Measurements from ENCODE around the gene MAP7D1. TPM values are rescaled to one million over a fixed set of nuclear protein-coding genes. Genes with fewer than 3 reads are reported as not detected.

MAP7D1 gene
- total and polyA plus RNA-seq, 2 of the 13 experiments (the other 11 are each of a cell fraction or from before 2014, with no cell fraction given), result 5.6 to 7.2 TPM

- TF ChIP-seq, protein P1, sequence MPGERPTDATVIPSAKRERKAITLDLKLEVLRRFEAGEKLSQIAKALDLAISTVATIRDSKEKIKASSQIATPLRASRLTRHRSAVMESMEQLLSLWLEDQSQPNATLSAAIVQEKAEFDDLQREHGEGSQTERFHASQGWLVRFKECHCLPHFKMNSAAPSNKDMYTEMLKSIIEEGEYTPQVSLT (CRISPR knock-in tag; IDR thresholded peaks at IDR 0.05; ENCODE audit: borderline replicate concordance, low read depth), result no peak
- TF ChIP-seq, protein P2, sequence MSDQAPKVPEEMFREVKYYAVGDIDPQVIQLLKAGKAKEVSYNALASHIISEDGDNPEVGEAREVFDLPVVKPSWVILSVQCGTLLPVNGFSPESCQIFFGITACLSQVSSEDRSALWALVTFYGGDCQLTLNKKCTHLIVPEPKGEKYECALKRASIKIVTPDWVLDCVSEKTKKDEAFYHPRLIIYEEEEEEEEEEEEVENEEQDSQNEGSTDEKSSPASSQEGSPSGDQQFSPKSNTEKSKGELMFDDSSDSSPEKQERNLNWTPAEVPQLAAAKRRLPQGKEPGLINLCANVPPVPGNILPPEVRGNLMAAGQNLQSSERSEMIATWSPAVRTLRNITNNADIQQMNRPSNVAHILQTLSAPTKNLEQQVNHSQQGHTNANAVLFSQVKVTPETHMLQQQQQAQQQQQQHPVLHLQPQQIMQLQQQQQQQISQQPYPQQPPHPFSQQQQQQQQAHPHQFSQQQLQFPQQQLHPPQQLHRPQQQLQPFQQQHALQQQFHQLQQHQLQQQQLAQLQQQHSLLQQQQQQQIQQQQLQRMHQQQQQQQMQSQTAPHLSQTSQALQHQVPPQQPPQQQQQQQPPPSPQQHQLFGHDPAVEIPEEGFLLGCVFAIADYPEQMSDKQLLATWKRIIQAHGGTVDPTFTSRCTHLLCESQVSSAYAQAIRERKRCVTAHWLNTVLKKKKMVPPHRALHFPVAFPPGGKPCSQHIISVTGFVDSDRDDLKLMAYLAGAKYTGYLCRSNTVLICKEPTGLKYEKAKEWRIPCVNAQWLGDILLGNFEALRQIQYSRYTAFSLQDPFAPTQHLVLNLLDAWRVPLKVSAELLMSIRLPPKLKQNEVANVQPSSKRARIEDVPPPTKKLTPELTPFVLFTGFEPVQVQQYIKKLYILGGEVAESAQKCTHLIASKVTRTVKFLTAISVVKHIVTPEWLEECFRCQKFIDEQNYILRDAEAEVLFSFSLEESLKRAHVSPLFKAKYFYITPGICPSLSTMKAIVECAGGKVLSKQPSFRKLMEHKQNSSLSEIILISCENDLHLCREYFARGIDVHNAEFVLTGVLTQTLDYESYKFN (CRISPR knock-in tag; conservative IDR thresholded peaks at IDR 0.05), result peak; percentile 67
- peak; percentile 18; the same call in 1 of the 2 replicates for TF ChIP-seq TSC22D2 (CRISPR knock-in tag; IDR thresholded peaks at IDR 0.05; ENCODE audit: borderline replicate concordance)
- peak; percentile 81 for TF ChIP-seq MXD4 (CRISPR knock-in tag; IDR thresholded peaks at IDR 0.05)
- TF ChIP-seq ZNF816 (CRISPR knock-in tag; IDR thresholded peaks at IDR 0.05; ENCODE audit: borderline replicate concordance), result no peak; the same call in 1 of the 2 replicates
- no peak for TF ChIP-seq GATA4 (IDR thresholded peaks at IDR 0.05; ENCODE audit: borderline replicate concordance, low read depth)
- peak; percentile 98 for TF ChIP-seq RAD51 (IDR thresholded peaks at IDR 0.05; ENCODE audit: borderline replicate concordance)
- peak; percentile 34; the same call in 1 of the 2 replicates for TF ChIP-seq ZNF556 (CRISPR knock-in tag; IDR thresholded peaks at IDR 0.05; ENCODE audit: borderline replicate concordance)
- TF ChIP-seq AHDC1 (CRISPR knock-in tag; IDR thresholded peaks at IDR 0.05; ENCODE audit: borderline replicate concordance), result no peak
- TF ChIP-seq TARDBP (CRISPR knock-in tag; IDR thresholded peaks at IDR 0.05), result peak; percentile 98
- TF ChIP-seq ZFX (CRISPR knock-in tag; IDR thresholded peaks at IDR 0.05; ENCODE audit: low read depth), result peak; percentile 97
- TF ChIP-seq, protein P3, sequence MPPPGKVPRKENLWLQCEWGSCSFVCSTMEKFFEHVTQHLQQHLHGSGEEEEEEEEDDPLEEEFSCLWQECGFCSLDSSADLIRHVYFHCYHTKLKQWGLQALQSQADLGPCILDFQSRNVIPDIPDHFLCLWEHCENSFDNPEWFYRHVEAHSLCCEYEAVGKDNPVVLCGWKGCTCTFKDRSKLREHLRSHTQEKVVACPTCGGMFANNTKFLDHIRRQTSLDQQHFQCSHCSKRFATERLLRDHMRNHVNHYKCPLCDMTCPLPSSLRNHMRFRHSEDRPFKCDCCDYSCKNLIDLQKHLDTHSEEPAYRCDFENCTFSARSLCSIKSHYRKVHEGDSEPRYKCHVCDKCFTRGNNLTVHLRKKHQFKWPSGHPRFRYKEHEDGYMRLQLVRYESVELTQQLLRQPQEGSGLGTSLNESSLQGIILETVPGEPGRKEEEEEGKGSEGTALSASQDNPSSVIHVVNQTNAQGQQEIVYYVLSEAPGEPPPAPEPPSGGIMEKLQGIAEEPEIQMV (CRISPR knock-in tag; IDR thresholded peaks at IDR 0.05; ENCODE audit: low read depth), result peak; percentile 11; the same call in 1 of the 2 replicates
- TF ChIP-seq JARID2 (CRISPR knock-in tag; IDR thresholded peaks at IDR 0.05; ENCODE audit: insufficient replicate concordance), result no peak
- TF ChIP-seq ZNF513 (CRISPR knock-in tag; conservative IDR thresholded peaks at IDR 0.05), result peak; percentile 90
- TF ChIP-seq ZBTB42 (CRISPR knock-in tag; IDR thresholded peaks at IDR 0.05), result no peak
- no peak for TF ChIP-seq CCAR2 (optimal IDR thresholded peaks at IDR 0.05; ENCODE audit: low read depth, low read length)
Observed at GRCh38 chr1:36223996-36224536, 68.1 kb downstream of the MAP7D1 start, which contains the start of gene THRAP3 (continued).
